Measurements from ENCODE around the gene TMEM25.

TMEM25 gene

GRCh38 chr11:118581057-118581456, 50.1 kb downstream of the TMEM25 start:
- DNase-seq (ENCODE audit: low read depth, low spot score): no peak

All from activated naive CD8-positive, alpha-beta T cell treated with anti-CD3 and anti-CD28 coated beads, Interleukin-2, amount 50 U/mL, for 16 hours (primary cell).